Left lung (tissue), 10 donors: ENCODE results near the gene TXNDC11. TPM values are rescaled to one million over a fixed set of nuclear protein-coding genes. Genes with fewer than 3 reads are reported as not detected.
A peak's percentile ranks its signal among the peaks of the same experiment; 100 is the strongest.

Experiments used
- ATAC-seq: fragments of 200-7000 bp; cut with Tn5 transposase; one replicate; pipeline ENCODE4 v1.9.1; 2020; ENCODE audit warnings: moderate library complexity
- DNase-seq, 4 donors: peaks; one replicate each; pipeline ENCODE4 v3.0.0-alpha.2; 2013 to 2020
- H3K27ac ChIP-seq, 2 donors: fragments of 200-600 bp; sonication (generic) in 1 of 2; one replicate each; pipeline versions ENCODE4 v1.5.0 to v1.8.0; 2020 to 2021
- H3K27me3 ChIP-seq, 2 donors: fragments of 200-600 bp; sonication (generic) in 1 of 2; one replicate each; pipeline versions ENCODE4 v1.5.0 to v1.8.0; 2020 to 2021
- H3K36me3 ChIP-seq, 2 donors: fragments of 200-600 bp; sonication (generic) in 1 of 2; one replicate each; pipeline versions ENCODE4 v1.5.0 to v1.8.0; 2020 to 2021
- H3K4me1 ChIP-seq, 2 donors: fragments of 200-600 bp; one replicate each; pipeline ENCODE4 v1.8.0; 2021
- H3K4me3 ChIP-seq, 2 donors: fragments of 200-600 bp; sonication (generic) in 1 of 2; one replicate each; pipeline versions ENCODE4 v1.5.0 to v1.8.0; 2020 to 2021; ENCODE audit warnings: mild to moderate bottlenecking in 1 of 2
- H3K9me3 ChIP-seq, 2 donors: fragments of 200-600 bp; sonication (generic) in 1 of 2; one replicate each; pipeline versions ENCODE4 v1.5.0 to v1.8.0; 2020 to 2021
- intact Hi-C, 2 donors: fragments of 100-400 bp; cut with DNase I; formaldehyde crosslinking; loops; one replicate each; pipeline versions ENCODE4 v1.11.2 to v1.14.2; 2022
- polyA plus RNA-seq, 6 donors: library from polyadenylated mRNA; unstranded; fragments of 120-200 nt; gene quantifications; one replicate each; pipeline ENCODE4 v1.2.1, GENCODE V29; 2013; ENCODE audit not compliant: insufficient read length in 6 of 6
- total RNA-seq, 2 donors: library from RNA; stranded (reverse); fragmentation: NEBNext Ultra II Directional; extraction: Animal tissue kit (Norgen Biotek cat#: 25700); gene quantifications; one replicate each; pipeline ENCODE4 v1.2.1, GENCODE V29; 2021
- TF ChIP-seq, protein P1 (sequence below), 2 donors: fragments of 200-600 bp; sonication (generic) in 1 of 2; IDR thresholded peaks; one replicate each; pipeline versions ENCODE4 v1.5.0 to v1.8.0; 2021; ENCODE audit warnings: antibody characterized with exemption in 2 of 2
- donor health status: DM: no; HTN: yes; CAD: no.
- donor health status: DM: no; HTN: no; CAD: no.

TXNDC11 gene
- total and polyA plus RNA-seq, 8 donors = 33.9 to 76.8 (median 38.2) TPM

DNA sequence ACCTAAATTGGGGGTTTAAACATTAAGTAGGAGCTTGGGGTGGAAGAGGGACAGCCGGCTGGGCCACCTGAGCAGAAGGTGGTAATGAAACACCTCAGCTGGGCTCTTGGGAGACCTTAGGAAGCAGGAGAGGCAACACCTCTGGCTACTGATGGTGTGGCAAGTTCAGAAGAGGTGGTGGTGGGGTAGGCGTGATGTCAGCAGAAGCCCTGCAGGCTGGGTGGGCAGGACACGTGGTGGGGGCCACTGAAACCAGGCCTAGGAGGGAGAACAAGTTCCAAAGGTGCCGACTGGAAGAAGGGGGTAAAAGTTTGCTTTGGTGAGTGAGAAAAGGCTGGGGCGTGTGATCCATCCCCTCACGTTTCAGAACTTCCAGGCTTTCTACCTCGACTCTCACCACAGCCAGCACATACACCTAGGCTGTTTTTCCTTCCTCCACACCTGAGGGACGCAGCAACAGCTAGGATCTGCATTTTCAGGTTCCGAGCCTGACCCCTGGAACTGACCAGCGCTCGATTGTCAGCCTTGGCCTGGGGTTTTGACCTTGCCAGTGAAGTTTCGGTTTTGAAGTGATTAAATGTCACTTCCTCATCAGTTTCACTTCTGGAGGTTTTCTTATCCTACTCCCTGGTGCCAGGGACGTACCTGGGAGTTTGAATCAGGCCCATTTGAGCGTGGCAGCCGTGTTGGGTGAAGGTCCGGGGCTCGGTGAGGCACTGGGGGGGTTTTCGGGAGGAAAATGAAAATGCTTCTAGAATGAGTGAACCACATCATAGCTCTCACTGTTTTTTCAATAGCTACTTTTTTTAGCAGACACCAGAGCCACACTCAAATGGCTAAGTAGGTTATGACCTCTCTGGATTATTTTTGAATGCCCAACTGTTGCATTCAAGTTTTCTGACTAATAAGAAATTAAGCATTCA, 64.4 kb downstream of the TXNDC11 start:
- Histone ChIP-seq H3K27ac (peak overlapping the region; percentile 33 to 51), H3K27me3 (no peaks in the 10 kb centered on the region), H3K4me1 (peaks cover 4 to 85% of the 10 kb centered on the region in 2 donors), H3K9me3 (no peaks in the 10 kb centered on the region), H3K4me3 (no peak overlapping the region), H3K36me3 (peaks cover 0 to 76% of the 10 kb centered on the region in 2 donors)
- intact Hi-C loops = no loop called here
- DNase-seq (no peak), ATAC-seq (no peak)
- TF ChIP-seq, protein P1, sequence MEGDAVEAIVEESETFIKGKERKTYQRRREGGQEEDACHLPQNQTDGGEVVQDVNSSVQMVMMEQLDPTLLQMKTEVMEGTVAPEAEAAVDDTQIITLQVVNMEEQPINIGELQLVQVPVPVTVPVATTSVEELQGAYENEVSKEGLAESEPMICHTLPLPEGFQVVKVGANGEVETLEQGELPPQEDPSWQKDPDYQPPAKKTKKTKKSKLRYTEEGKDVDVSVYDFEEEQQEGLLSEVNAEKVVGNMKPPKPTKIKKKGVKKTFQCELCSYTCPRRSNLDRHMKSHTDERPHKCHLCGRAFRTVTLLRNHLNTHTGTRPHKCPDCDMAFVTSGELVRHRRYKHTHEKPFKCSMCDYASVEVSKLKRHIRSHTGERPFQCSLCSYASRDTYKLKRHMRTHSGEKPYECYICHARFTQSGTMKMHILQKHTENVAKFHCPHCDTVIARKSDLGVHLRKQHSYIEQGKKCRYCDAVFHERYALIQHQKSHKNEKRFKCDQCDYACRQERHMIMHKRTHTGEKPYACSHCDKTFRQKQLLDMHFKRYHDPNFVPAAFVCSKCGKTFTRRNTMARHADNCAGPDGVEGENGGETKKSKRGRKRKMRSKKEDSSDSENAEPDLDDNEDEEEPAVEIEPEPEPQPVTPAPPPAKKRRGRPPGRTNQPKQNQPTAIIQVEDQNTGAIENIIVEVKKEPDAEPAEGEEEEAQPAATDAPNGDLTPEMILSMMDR (IDR thresholded peaks at IDR 0.05) = no peak

DNA sequence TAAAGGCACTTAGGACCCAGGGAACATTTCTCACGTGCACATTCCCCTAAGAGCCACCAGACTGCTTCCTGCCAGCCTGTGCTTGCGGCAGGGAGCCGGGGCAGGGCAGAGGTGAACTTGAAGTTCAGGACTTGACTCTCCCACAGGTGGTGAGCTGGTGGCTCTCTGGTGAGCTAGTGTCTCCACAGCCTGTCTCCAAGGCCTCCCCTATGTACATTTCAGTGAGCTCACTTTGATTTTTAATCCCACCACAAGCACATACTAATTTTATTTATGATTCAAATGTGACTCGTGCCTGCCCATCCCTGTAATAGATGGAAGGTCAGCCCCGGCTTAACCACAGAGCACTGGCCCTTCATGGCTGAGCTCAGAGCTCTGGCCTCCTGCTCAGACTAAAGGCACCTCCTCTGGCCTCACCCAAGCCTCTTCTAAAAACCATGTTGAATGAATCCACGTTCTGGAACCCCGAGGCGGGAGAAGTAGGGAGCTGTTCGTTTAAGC, 65.2 kb downstream of the TXNDC11 start:
- H3K4me3 ChIP-seq = no peak overlapping the region
- peak overlapping the region; percentile 28 to 33 for H3K27ac ChIP-seq
- TF ChIP-seq, protein P1 (IDR thresholded peaks at IDR 0.05) = no peak
- no peaks in the 10 kb centered on the region for H3K27me3 ChIP-seq
- no peak for ATAC-seq
- DNase-seq = no peak
- peaks cover 8 to 85% of the 10 kb centered on the region in 2 donors for H3K4me1 ChIP-seq
- peaks cover 0 to 69% of the 10 kb centered on the region in 2 donors for H3K36me3 ChIP-seq
- H3K9me3 ChIP-seq = no peaks in the 10 kb centered on the region
- intact Hi-C loops = no loop called here

DNA sequence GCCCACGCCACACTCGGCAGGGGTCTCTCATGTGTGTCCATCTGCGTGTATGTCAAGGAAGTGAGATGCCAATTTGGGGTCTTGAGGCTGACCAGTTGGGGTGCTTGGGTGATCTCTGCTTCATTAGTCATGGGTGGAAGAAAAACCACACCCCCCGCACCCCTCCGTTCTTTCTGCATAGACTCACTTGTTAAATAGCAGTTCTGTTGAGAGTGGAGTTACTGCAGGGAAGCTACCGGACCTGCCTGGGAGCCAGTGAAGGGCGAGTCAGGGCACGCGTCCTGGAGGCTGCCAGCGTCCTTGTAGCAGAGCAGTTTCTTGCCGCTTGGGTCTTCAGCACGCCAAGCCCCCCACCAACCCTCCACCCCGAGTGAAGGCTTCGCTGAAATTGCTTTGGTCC, 65.9 kb downstream of the TXNDC11 start:
- intact Hi-C loops = no loop called here
- DNase-seq = no peak
- peaks cover 11 to 85% of the 10 kb centered on the region in 2 donors for H3K4me1 ChIP-seq
- H3K27ac ChIP-seq = no peak overlapping the region
- no peak for ATAC-seq
- H3K4me3 ChIP-seq = no peak overlapping the region
- no peaks in the 10 kb centered on the region for H3K27me3 ChIP-seq
- no peaks in the 10 kb centered on the region for H3K9me3 ChIP-seq
- H3K36me3 ChIP-seq = peaks cover 0 to 63% of the 10 kb centered on the region in 2 donors
- TF ChIP-seq, protein P1 (IDR thresholded peaks at IDR 0.05) = no peak

DNA sequence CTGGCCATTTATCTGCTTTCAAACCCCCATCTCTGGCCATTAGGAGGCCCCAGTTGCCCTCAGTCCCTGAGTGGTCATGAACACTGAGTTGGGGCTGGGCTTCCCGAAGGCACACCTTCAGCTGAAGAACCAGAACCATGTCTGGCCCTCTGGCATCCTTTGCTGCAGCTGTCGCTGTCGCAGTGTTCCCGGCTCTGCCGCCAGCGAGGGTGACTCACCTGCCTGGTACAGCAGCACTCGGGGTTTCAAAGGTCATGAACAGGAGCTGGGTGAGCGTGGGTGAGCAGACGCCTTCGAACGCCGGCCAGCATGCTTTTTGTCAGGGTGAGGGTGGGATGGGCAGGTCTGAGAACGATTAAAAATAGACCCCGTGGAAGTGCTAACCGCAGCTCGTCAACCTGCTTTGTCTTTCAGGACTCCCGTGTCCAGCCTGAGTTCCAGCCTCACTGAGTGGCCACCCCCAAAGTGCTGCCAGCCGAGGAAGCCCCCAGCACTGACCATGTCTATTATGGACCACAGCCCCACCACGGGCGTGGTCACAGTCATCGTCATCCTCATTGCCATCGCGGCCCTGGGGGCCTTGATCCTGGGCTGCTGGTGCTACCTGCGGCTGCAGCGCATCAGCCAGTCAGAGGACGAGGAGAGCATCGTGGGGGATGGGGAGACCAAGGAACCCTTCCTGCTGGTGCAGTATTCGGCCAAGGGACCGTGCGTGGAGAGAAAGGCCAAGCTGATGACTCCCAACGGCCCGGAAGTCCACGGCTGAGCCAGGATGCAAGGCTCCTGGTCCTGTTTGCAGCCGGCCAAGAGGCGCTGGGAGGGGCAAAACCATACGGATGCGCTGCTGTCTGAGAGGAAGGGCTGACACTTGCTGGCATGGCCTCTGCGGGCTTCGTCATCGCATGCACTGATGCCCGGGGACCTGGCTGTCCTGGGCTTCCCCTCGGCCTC, 66.8 kb downstream of the TXNDC11 start:
- H3K9me3 ChIP-seq = no peaks in the 10 kb centered on the region
- peaks cover 0 to 54% of the 10 kb centered on the region in 2 donors for H3K36me3 ChIP-seq
- no peaks in the 10 kb centered on the region for H3K27me3 ChIP-seq
- TF ChIP-seq, protein P1 (IDR thresholded peaks at IDR 0.05) = no peak
- intact Hi-C loops = no loop called here
- ATAC-seq (no peak), DNase-seq (peak in 1 of 4 donors; percentile 76)
- H3K4me3 ChIP-seq = no peak overlapping the region
- H3K4me1 ChIP-seq = peaks cover 12 to 85% of the 10 kb centered on the region in 2 donors
- no peak overlapping the region for H3K27ac ChIP-seq
